Right cardiac atrium (tissue), 5 donors: Measurements from ENCODE around the gene P2RY13. TPM values are rescaled to one million over a fixed set of nuclear protein-coding genes. Genes with fewer than 3 reads are reported as not detected.
A peak's percentile ranks its signal among the peaks of the same experiment; 100 is the strongest.

ENCODE experiments used
- ATAC-seq, 2 donors: fragments of 200-7000 bp; cut with Tn5 transposase; one replicate each; pipeline versions ENCODE4 v1.8.0 to v1.9.1; 2020; ENCODE audit warnings: moderate library complexity in 2 of 2, mild to moderate bottlenecking in 1 of 2
- DNase-seq, 3 donors: peaks; one replicate each; pipeline ENCODE4 v3.0.0-alpha.2; 2020
- H3K27ac ChIP-seq: one replicate; pipeline ENCODE4 v1.5.1; 2013; ENCODE audit warnings: mild to moderate bottlenecking, low read length, control low read depth, moderate library complexity
- H3K27me3 ChIP-seq: one replicate; pipeline ENCODE4 v1.6.1; 2013; ENCODE audit not compliant: control insufficient read depth, insufficient read depth
- H3K4me1 ChIP-seq: one replicate; pipeline ENCODE4 v1.6.1; 2013; ENCODE audit warnings: low read length; ENCODE audit not compliant: control insufficient read depth, insufficient read depth
- H3K4me3 ChIP-seq: one replicate; pipeline ENCODE4 v1.5.1; 2013; ENCODE audit warnings: low read length, control low read depth
- H3K9me3 ChIP-seq: one replicate; pipeline ENCODE4 v1.6.1; 2013; ENCODE audit warnings: low read length; ENCODE audit not compliant: control insufficient read depth
- WGBS: extraction: QIAGEN DNeasy Blood & Tissue Kit; methylation state at CpG from one replicate; pipeline ENCODE4 v1.1.7; 2013; 5-methylcytosine and 5-hydroxymethylcytosine counted together
- intact Hi-C, 4 donors: fragments of 100-400 bp; cut with DNase I; formaldehyde crosslinking; loops; one replicate each; pipeline versions ENCODE4 v1.11.0 to v1.14.0; 2022 to 2023
- polyA plus RNA-seq: library from polyadenylated mRNA; stranded (reverse); fragments of 200-250 nt; gene quantifications from one replicate; pipeline ENCODE4 v1.2.3, GENCODE V29; 2013
- total RNA-seq, 4 donors: library from RNA; stranded (reverse); fragmentation: NEBNext Ultra II Directional; extraction: Animal tissue kit (Norgen Biotek cat#: 25700); gene quantifications; one replicate each; pipeline ENCODE4 v1.2.1, GENCODE V29; 2021
- donor health status: healthy with polysubstance abuse.
- donor health status: DM: no; HTN: yes; CAD: no.
- donor health status: DM: no; HTN: no; CAD: no.
- donor health status: DM: no; HTN: yes; CAD: no; lungs with severe emphysema.
- donor health status: DM: yes; HTN: yes; CAD: no.

P2RY13 gene
- total and polyA plus RNA-seq, 5 donors: 0.29 to 2.1 (median 1.4) TPM

DNA sequence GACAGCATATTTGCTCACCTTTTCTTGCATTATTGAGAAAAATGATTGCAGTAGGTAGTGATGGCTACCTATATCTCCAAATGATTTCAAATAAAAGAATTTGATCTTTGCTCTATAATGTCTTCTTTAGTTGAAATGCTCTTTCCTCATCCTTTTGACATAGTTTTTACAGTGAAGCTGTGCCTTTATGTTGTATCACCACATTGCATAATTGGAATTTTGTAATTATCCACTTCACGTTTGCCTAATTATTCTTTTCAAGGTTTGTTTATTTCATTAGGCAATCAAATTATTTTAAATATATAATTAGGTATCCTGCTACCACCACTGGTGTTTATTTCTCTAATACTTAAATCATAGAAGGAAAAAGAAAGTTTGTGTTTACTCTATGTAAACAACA is 21.3 kb upstream of the P2RY13 start:
- ATAC-seq: no peak
- WGBS: 77% methylated on average over 1 of the region's 1 CpG
- DNase-seq: no peak
- Histone ChIP-seq H3K9me3 (no peaks in the 10 kb centered on the region), H3K4me1 (peaks cover 3% of the 10 kb centered on the region), H3K27ac (no peak overlapping the region), H3K4me3 (no peak overlapping the region), H3K27me3 (no peaks in the 10 kb centered on the region)
- intact Hi-C loops: no loop called here

GRCh38 chr3:151347432-151347831 is 18.1 kb upstream of the P2RY13 start:
- WGBS: 71% methylated on average over 6 of the region's 6 CpGs
- intact Hi-C loops: no loop called here
- peaks cover 3% of the 10 kb centered on the region for H3K4me1 ChIP-seq
- peak; percentile 50 to 68 for ATAC-seq
- peak in 1 of 3 donors; percentile 45 for DNase-seq
- no peaks in the 10 kb centered on the region for H3K27me3 ChIP-seq
- no peaks in the 10 kb centered on the region for H3K9me3 ChIP-seq
- no peak overlapping the region for H3K4me3 ChIP-seq
- H3K27ac ChIP-seq: no peak overlapping the region

GRCh38 chr3:151346292-151346691 is 16.9 kb upstream of the P2RY13 start:
- Histone ChIP-seq H3K4me1 (peaks cover 3% of the 10 kb centered on the region), H3K4me3 (peak overlapping the region; percentile 26), H3K27me3 (no peaks in the 10 kb centered on the region), H3K9me3 (no peaks in the 10 kb centered on the region), H3K27ac (no peak overlapping the region)
- intact Hi-C loops: no loop called here
- 67% methylated on average over 3 of the region's 3 CpGs for WGBS
- DNase-seq: no peak
- ATAC-seq: no peak

DNA sequence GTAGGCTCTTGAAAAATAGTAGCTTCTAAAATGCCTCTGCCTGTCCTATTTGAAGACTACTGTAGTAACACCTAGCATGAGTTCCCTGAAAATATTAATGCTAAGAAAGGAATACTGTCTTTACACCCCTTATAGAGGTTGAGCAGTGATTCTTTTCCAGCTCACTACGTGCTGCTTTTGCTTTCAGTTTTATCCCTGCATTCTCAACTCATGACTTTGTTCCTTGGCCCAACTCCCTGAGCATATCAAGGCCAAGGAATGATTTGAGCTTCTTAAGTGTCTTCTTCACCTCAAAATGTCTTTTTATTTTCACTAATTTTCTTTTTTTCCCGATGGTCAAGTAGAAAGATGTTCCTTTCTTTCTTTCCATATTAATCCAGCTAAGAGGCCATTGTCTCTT is 16.5 kb upstream of the P2RY13 start:
- Histone ChIP-seq H3K9me3 (no peaks in the 10 kb centered on the region), H3K27me3 (no peaks in the 10 kb centered on the region), H3K4me3 (peak overlapping the region; percentile 26), H3K27ac (no peak overlapping the region), H3K4me1 (peaks cover 3% of the 10 kb centered on the region)
- ATAC-seq (peak in 1 of 2 donors; percentile 72), DNase-seq (no peak)
- intact Hi-C loops: no loop called here
- 51% methylated on average over 2 of the region's 2 CpGs for WGBS

DNA sequence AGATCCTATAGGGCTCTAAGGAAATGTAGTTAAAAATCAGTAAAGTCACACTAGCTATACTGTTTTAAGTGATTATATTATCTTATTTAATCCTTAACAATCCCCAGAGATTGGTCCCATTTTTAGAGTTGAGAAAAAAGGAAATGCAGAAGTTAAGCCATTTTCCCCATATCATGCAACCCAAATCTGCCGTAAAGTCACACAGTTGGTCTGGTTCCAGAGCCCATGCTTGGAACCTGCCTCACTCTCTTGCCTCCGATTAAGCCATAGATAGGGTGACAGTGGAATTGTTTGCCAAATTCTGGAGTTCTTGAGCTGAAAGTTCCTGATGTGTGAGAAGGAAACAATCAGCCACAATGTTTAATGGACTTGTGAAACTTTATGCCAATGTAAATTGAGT is 2.3 kb upstream of the P2RY13 start:
- intact Hi-C loops: no loop called here
- WGBS: 50% methylated on average over 2 of the region's 2 CpGs
- no peaks in the 10 kb centered on the region for H3K27me3 ChIP-seq
- no peak for ATAC-seq
- H3K4me3 ChIP-seq: no peak overlapping the region
- DNase-seq: no peak
- no peaks in the 10 kb centered on the region for H3K9me3 ChIP-seq
- no peak overlapping the region for H3K27ac ChIP-seq
- no peaks in the 10 kb centered on the region for H3K4me1 ChIP-seq

- H3K4me1 ChIP-seq: no peaks in the 10 kb centered on the region
- intact Hi-C loops: no loop called here
- H3K27ac ChIP-seq: no peak overlapping the region
- no peaks in the 10 kb centered on the region for H3K27me3 ChIP-seq
- ATAC-seq: no peak
- no peak for DNase-seq
- no peak overlapping the region for H3K4me3 ChIP-seq
- H3K9me3 ChIP-seq: no peaks in the 10 kb centered on the region
These were observed 1.6 kb upstream of the P2RY13 start for GRCh38 chr3:151330899-151331298.

- WGBS: 69% methylated on average over 4 of the region's 4 CpGs
- ATAC-seq (no peak), DNase-seq (no peak)
- Histone ChIP-seq H3K4me3 (no peak overlapping the region), H3K4me1 (no peaks in the 10 kb centered on the region), H3K9me3 (no peaks in the 10 kb centered on the region), H3K27me3 (no peaks in the 10 kb centered on the region), H3K27ac (no peak overlapping the region)
- intact Hi-C loops: no loop called here
These were observed 1.0 kb upstream of the P2RY13 start for GRCh38 chr3:151330379-151330778.

DNA sequence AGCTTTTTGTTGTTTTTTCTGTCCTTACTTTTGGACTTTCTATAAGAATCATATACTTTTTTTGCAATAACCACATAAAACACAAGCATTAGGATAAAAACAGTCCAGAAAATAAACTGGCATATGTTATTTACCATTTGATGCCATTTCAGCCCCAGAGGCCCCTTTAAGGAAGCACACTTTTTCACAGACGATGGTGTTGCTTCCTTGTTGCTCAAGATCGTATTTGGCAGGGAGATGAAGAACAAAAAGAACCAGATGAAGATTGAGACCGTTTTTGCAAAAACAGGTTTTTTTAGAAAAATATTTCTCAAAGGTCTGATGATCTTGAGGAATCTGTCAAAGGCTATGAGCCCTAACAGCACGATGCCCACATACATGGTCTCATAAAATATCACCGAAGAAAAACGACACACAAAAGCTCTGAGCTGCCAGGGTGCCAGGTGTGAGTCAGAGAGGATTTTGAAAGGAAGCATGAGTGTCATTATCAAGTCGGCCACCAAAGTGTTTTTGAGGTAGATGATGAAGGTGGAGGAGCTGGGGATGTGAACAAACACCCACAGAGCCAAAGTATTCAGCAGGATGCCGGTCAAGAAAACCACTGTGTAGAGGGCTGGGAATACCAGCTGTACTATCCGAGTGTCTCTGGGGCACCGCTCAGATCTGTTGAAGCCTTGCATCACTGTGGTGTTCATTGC is 902 bp downstream of the P2RY13 start:
- H3K9me3 ChIP-seq: no peaks in the 10 kb centered on the region
- peak overlapping the region; percentile 27 for H3K4me3 ChIP-seq
- WGBS: 55% methylated on average over 10 of the region's 10 CpGs
- DNase-seq (no peak), ATAC-seq (peak in 1 of 2 donors; percentile 32)
- intact Hi-C loops: no loop called here
- no peaks in the 10 kb centered on the region for H3K4me1 ChIP-seq
- H3K27ac ChIP-seq: peak overlapping the region; percentile 52
- no peaks in the 10 kb centered on the region for H3K27me3 ChIP-seq

DNA sequence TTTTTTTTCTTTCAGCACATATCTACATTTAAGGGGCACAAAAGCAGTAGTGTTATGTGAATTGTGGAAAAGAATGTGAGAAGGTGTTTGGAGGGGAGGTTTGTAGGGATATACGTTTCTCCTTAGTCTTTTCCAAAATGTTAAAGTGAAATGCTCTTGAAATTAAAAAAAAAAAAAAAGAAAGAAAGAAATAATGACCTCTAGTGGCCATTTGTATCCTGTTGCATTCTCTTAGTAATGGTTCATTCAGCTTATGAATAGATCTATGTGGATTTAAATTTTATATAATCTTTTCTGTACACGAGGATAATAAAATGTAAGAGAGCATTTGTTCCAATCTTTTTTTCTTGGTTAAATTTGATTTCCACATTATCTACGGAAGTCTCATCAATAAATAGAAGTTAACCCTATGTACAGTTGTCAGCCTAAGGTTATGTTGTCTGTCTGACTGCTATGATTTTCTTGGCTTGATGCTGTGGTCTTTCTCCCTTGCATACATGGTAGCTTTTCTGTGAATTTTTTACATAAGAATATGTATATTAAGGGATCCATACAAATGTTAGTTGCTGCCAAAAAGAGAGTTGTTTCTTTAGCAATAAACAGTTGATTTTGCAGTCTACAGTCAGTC is 1.7 kb downstream of the P2RY13 start:
- H3K4me1 ChIP-seq: no peaks in the 10 kb centered on the region
- H3K27ac ChIP-seq: no peak overlapping the region
- no peak for ATAC-seq
- H3K9me3 ChIP-seq: no peaks in the 10 kb centered on the region
- no peaks in the 10 kb centered on the region for H3K27me3 ChIP-seq
- 18% methylated on average over 3 of the region's 3 CpGs for WGBS
- peak overlapping the region; percentile 20 for H3K4me3 ChIP-seq
- DNase-seq: no peak
- intact Hi-C loops: no loop called here

- DNase-seq (no peak), ATAC-seq (peak in 1 of 2 donors; percentile 26)
- intact Hi-C loops: no loop called here
- WGBS: 77% methylated on average over 1 of the region's 1 CpG
- Histone ChIP-seq H3K27ac (no peak overlapping the region), H3K4me1 (no peaks in the 10 kb centered on the region), H3K27me3 (no peaks in the 10 kb centered on the region), H3K9me3 (no peaks in the 10 kb centered on the region), H3K4me3 (no peak overlapping the region)
These were observed 6.8 kb downstream of the P2RY13 start for GRCh38 chr3:151322511-151322910.

- H3K27me3 ChIP-seq: no peaks in the 10 kb centered on the region
- H3K9me3 ChIP-seq: no peaks in the 10 kb centered on the region
- DNase-seq (no peak), ATAC-seq (no peak)
- intact Hi-C loops: no loop called here
- 73% methylated on average over 1 of the region's 1 CpG for WGBS
- no peaks in the 10 kb centered on the region for H3K4me1 ChIP-seq
- no peak overlapping the region for H3K27ac ChIP-seq
- H3K4me3 ChIP-seq: no peak overlapping the region
These were observed 7.8 kb downstream of the P2RY13 start for GRCh38 chr3:151321526-151321925.
